HepG2 (cell line): Measurements from ENCODE around the gene PIMREG. TPM values are rescaled to one million over a fixed set of nuclear protein-coding genes. Genes with fewer than 3 reads are reported as not detected.

Experiments
- ATAC-seq: fragments of 200-7000 bp; cut with Tn5 transposase; 3 replicates; pipeline ENCODE4 v1.9.1; 2020; ENCODE audit warnings: mild to moderate bottlenecking, moderate library complexity
- BruUV-seq: library from RNA; stranded (reverse); fragments of 400-500 nt; replicated peaks from 2 replicates; lab custom pipeline; 2021; lab: Mats Ljungman, UMichigan
- CTCF ChIA-PET: fragments of 300-600 bp; formaldehyde crosslinking; extraction: SDS; loops from one replicate; lab custom pipeline; 2021; ENCODE audit warnings: low total read pairs, inconsistent platforms, low intra/inter-chr PET ratio; lab: Yijun Ruan, JAX
- POLR2A ChIA-PET: fragments of 350-600 bp; sonication (Branson Sonifier 250); formaldehyde crosslinking; loops from one replicate; lab custom pipeline; 2020; ENCODE audit warnings: antibody characterized with exemption, inconsistent platforms; lab: Yijun Ruan, JAX
- DNase-seq: peaks from one replicate; pipeline ENCODE4 v3.0.0-alpha.2; 2015; ENCODE audit warnings: low spot score
- FAIRE-seq: peaks from 3 replicates; lab custom pipeline; 2011; peaks lifted over from hg19 to GRCh38; lab: Jason Lieb, UNC
- H2AFZ ChIP-seq: one replicate; pipeline ENCODE4 v1.6.1; 2011; ENCODE audit warnings: low read length, inconsistent platforms
- H3K27ac ChIP-seq: fragments of 300-600 bp; 3 replicates; pipeline ENCODE4 v1.8.0; 2011; ENCODE audit warnings: mixed run types, mild to moderate bottlenecking, mixed read lengths, low read length, inconsistent platforms; ENCODE audit not compliant: insufficient read depth; ENCODE audit errors: extremely low read length
- H3K27me3 ChIP-seq, 2 experiments: fragments of 200-600 bp in 1 of 2; 2 replicates in 1 of 2; 3 replicates in 1 of 2; pipeline versions ENCODE4 v1.6.0 to v1.8.0; 2011; ENCODE audit warnings: low read length in 2 of 2, mild to moderate bottlenecking in 2 of 2, moderate library complexity in 2 of 2, inconsistent platforms in 1 of 2; ENCODE audit not compliant: insufficient read depth in 2 of 2, control insufficient read depth in 1 of 2
- H3K36me3 ChIP-seq, 2 experiments: fragments of 200-600 bp in 1 of 2; replicated peaks in 1 of 2; 2 replicates in 1 of 2; 3 replicates in 1 of 2; pipeline versions ENCODE4 v1.5.1 to v1.8.0; 2011; ENCODE audit warnings: low read length in 2 of 2, inconsistent platforms in 1 of 2; ENCODE audit not compliant: insufficient read depth in 2 of 2, control insufficient read depth in 1 of 2
- H3K4me1 ChIP-seq: 2 replicates; pipeline ENCODE4 v1.5.1; 2012; ENCODE audit warnings: low read length, inconsistent platforms; ENCODE audit not compliant: insufficient read depth
- H3K4me2 ChIP-seq: 2 replicates; pipeline ENCODE4 v1.6.0; 2011; ENCODE audit warnings: low read depth, low read length, inconsistent platforms
- H3K4me3 ChIP-seq, 3 experiments: fragments of 200-600 bp in 1 of 3; sonication (generic), shearing (Covaris generic) in 1 of 3; replicated peaks in 1 of 3; 2 replicates each; pipeline ENCODE4 v1.5.1; 2011 to 2016; ENCODE audit warnings: low read length in 3 of 3, inconsistent platforms in 2 of 3, low read depth in 2 of 3, mild to moderate bottlenecking in 2 of 3, control low read depth in 1 of 3, mixed read lengths in 1 of 3; ENCODE audit not compliant: insufficient read depth in 1 of 3
- H3K79me2 ChIP-seq: one replicate; pipeline ENCODE4 v1.6.1; 2011; ENCODE audit warnings: low read length, inconsistent platforms; ENCODE audit not compliant: insufficient read depth
- H3K9ac ChIP-seq: 2 replicates; pipeline ENCODE4 v1.6.0; 2011; ENCODE audit warnings: mild to moderate bottlenecking, low read depth, low read length, inconsistent platforms; ENCODE audit not compliant: insufficient read depth
- H3K9me3 ChIP-seq: 2 replicates; pipeline ENCODE4 v1.5.1; 2012; ENCODE audit warnings: mild to moderate bottlenecking, low read length
- H4K20me1 ChIP-seq: 2 replicates; pipeline ENCODE4 v1.6.0; 2011; ENCODE audit warnings: inconsistent platforms, mild to moderate bottlenecking, low read length, moderate library complexity; ENCODE audit not compliant: insufficient read depth
- ATRX ChIP-seq: sonication (generic); formaldehyde crosslinking; IDR thresholded peaks from 2 replicates; pipeline ENCODE4 v1.4.0; 2020; ENCODE audit warnings: missing genetic modification reagents, borderline replicate concordance
- HCFC1 ChIP-seq: fragments of 150-350 bp; IDR thresholded peaks from 2 replicates; pipeline ENCODE4 v1.6.1; 2014; ENCODE audit warnings: low read depth, low read length
- NFYB ChIP-seq: sonication (generic); formaldehyde crosslinking; IDR thresholded peaks from 2 replicates; pipeline ENCODE4 v1.4.0; 2020; ENCODE audit warnings: missing genetic modification reagents
- NKX3-1 ChIP-seq: sonication (generic); formaldehyde crosslinking; IDR thresholded peaks from 2 replicates; pipeline ENCODE4 v1.5.0; 2020; ENCODE audit warnings: missing genetic modification reagents
- ZNF557 ChIP-seq: sonication (generic); formaldehyde crosslinking; IDR thresholded peaks from 2 replicates; pipeline ENCODE4 v1.4.0; 2020; ENCODE audit warnings: missing genetic modification reagents
- ZNF710 ChIP-seq: sonication (generic); formaldehyde crosslinking; IDR thresholded peaks from 2 replicates; pipeline ENCODE4 v1.5.0; 2020; ENCODE audit warnings: mild to moderate bottlenecking, missing genetic modification reagents, borderline replicate concordance
- WGBS: methylation state at CpG from one replicate; pipeline ENCODE4 v1.1.6; 2017; ENCODE audit warnings: low lambda C conversion rate; 5-methylcytosine and 5-hydroxymethylcytosine counted together
- in situ Hi-C: cut with HindIII; loops from 2 replicates; pipeline ENCODE4 v1.10.0; 2017; ENCODE audit warnings: low pct_unique_long_range_greater_than_20kb; ENCODE audit not compliant: extremely low pct_ligation_motif_present
- intact Hi-C: fragments of 100-400 bp; cut with micrococcal nuclease; formaldehyde crosslinking; loops from one replicate; pipeline ENCODE4 v1.10.0; 2022; ENCODE audit not compliant: unreplicated experiment
- polyA plus RNA-seq, 8 experiments: library from polyadenylated mRNA; depleted of rRNA in 3 of 8; stranded (reverse) in 7 of 8; unstranded in 1 of 8; fragments of >200 nt; fragmentation: Illumina TruSeq in 4 of 8; extraction: Trizol in 4 of 8; gene quantifications; 2 replicates each; pipeline versions ENCODE4 v1.2.1 to v1.2.3, GENCODE V29; 2011 to 2016; ENCODE audit warnings: low read depth in 4 of 8, missing spikeins in 1 of 8, mixed read lengths in 1 of 8; ENCODE audit not compliant: insufficient read depth in 1 of 8
- total RNA-seq, 5 experiments: library from RNA; depleted of rRNA; stranded (reverse); fragments of >200 nt; fragmentation: Illumina TruSeq; extraction: Trizol; gene quantifications; 2 replicates each; pipeline ENCODE4 v1.2.3, GENCODE V29; 2016; ENCODE audit warnings: low read depth in 1 of 5
- TF ChIP-seq, protein P1 (sequence below): sonication (generic); formaldehyde crosslinking; IDR thresholded peaks from 2 replicates; pipeline ENCODE4 v1.4.0; 2020; ENCODE audit warnings: missing genetic modification reagents
- TF ChIP-seq, protein P2 (sequence below): sonication (generic); formaldehyde crosslinking; IDR thresholded peaks from 2 replicates; pipeline ENCODE4 v1.5.0; 2020; ENCODE audit warnings: mild to moderate bottlenecking, missing genetic modification reagents

The PIMREG gene
- total and polyA plus RNA-seq, 2 of the 13 experiments (the other 11 are each of a cell fraction or from before 2014, with no cell fraction given) = 15.6 to 30.3 TPM

GRCh38 chr17:6452471-6453266, 8.4 kb downstream of the PIMREG start:
- ATAC-seq (no peak), DNase-seq (no peak), FAIRE-seq (no peak)
- H3K4me3 ChIP-seq = no peak overlapping the region
- peaks cover 2 to 10% of the 10 kb centered on the region in 2 experiments; a peak in 2 of 5 replicates for H3K36me3 ChIP-seq
- no peak overlapping the region for H2AFZ ChIP-seq
- peaks cover 26% of the 10 kb centered on the region for H3K4me1 ChIP-seq
- no peak overlapping the region for H3K9ac ChIP-seq
- BruUV-seq = no TSS peak
- ChIA-PET CTCF (no interaction called here), POLR2A (no interaction called here)
- no peak for TF ChIP-seq ZNF710 (CRISPR knock-in tag)
- TF ChIP-seq HCFC1 = no peak
- TF ChIP-seq, protein P1, sequence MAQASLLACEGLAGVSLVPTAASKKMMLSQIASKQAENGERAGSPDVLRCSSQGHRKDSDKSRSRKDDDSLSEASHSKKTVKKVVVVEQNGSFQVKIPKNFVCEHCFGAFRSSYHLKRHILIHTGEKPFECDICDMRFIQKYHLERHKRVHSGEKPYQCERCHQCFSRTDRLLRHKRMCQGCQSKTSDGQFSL = no peak
- no peak for TF ChIP-seq ATRX (CRISPR knock-in tag)
- no peak for TF ChIP-seq NFYB (CRISPR knock-in tag)
- no peak for TF ChIP-seq NKX3-1 (CRISPR knock-in tag)
- no peak for TF ChIP-seq ZNF557 (CRISPR knock-in tag)
- TF ChIP-seq, protein P2, sequence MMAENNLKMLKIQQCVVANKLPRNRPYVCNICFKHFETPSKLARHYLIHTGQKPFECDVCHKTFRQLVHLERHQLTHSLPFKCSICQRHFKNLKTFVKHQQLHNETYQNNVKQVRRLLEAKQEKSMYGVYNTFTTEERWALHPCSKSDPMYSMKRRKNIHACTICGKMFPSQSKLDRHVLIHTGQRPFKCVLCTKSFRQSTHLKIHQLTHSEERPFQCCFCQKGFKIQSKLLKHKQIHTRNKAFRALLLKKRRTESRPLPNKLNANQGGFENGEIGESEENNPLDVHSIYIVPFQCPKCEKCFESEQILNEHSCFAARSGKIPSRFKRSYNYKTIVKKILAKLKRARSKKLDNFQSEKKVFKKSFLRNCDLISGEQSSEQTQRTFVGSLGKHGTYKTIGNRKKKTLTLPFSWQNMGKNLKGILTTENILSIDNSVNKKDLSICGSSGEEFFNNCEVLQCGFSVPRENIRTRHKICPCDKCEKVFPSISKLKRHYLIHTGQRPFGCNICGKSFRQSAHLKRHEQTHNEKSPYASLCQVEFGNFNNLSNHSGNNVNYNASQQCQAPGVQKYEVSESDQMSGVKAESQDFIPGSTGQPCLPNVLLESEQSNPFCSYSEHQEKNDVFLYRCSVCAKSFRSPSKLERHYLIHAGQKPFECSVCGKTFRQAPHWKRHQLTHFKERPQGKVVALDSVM (CRISPR knock-in tag) = no peak
- no peak overlapping the region for H3K4me2 ChIP-seq
- 97% methylated on average over 10 of the region's 10 CpGs for WGBS
- in situ Hi-C loops = no loop called here
- H3K9me3 ChIP-seq = no peaks in the 10 kb centered on the region
- intact Hi-C loops = no loop called here
- H3K27me3 ChIP-seq = no peaks in the 10 kb centered on the region
- no peaks in the 10 kb centered on the region for H3K79me2 ChIP-seq
- no peak overlapping the region for H3K27ac ChIP-seq
- H4K20me1 ChIP-seq = no peaks in the 10 kb centered on the region
